ENCODE results near the gene GPR156. TPM values are rescaled to one million over a fixed set of nuclear protein-coding genes. Genes with fewer than 3 reads are reported as not detected.

Gene GPR156
- total and polyA plus RNA-seq, 2 donors (not counting 3 experiments of a cell fraction or from before 2014, with no cell fraction given): 0.14 to 0.27 TPM

GRCh38 chr3:120332646-120333045 is 47.6 kb upstream of the GPR156 start:
- no peak for DNase-seq (ENCODE audit: low read depth, low spot score)
- Histone ChIP-seq H3K27me3 (ENCODE audit: control insufficient read depth in 2 of 2, insufficient read depth in 2 of 2, low read length in 2 of 2) (no peaks in the 10 kb centered on the region), H3K27ac (ENCODE audit: insufficient read depth, low read depth, low read length) (no peak overlapping the region), H3K36me3 (ENCODE audit: control insufficient read depth in 2 of 2, extremely low read depth in 1 of 2, insufficient read depth in 2 of 2, low read length in 2 of 2) (peaks cover 0 to 7% of the 10 kb centered on the region in 2 experiments), H4K20me1 (replicated peaks; ENCODE audit: control insufficient read depth, extremely low read depth, insufficient read depth, low read length) (no peaks in the 10 kb centered on the region), H3K4me1 (ENCODE audit: control insufficient read depth, extremely low read depth, insufficient read depth, low read length) (no peaks in the 10 kb centered on the region), H3K9me3 (replicated peaks; ENCODE audit: control insufficient read depth, insufficient read depth, low read length) (no peaks in the 10 kb centered on the region), H3K4me2 (ENCODE audit: insufficient read depth, low read length) (no peak overlapping the region), H3K9ac (replicated peaks; ENCODE audit: extremely low read depth, insufficient read depth, low read length) (no peak overlapping the region), H3K79me2 (ENCODE audit: control insufficient read depth, insufficient read depth, low read length) (peaks cover 7% of the 10 kb centered on the region), H2AFZ (ENCODE audit: low read depth, low read length) (no peak overlapping the region), H3K9me1 (replicated peaks; ENCODE audit: control insufficient read depth, extremely low read depth, insufficient read depth, low read length) (no peaks in the 10 kb centered on the region), H3K4me3 (replicated peaks in 1 of 3; ENCODE audit: insufficient read depth in 1 of 3, low read depth in 1 of 3, low read length in 3 of 3) (no peak overlapping the region)
- dilution Hi-C loops (cut with MboI; ENCODE audit: extremely low pct_ligation_motif_present, low sequenced_read_pairs) (no loop called here), intact Hi-C loops (cut with micrococcal nuclease) (no loop called here)
- no TSS peak for BruUV-seq (replicated peaks)
- FAIRE-seq: no peak
- CTCF ChIA-PET: interaction anchor here (1.2 kb wide), 1 partner anchor 22 kb away, joined by 3 read pairs; no protein-coding TSS in a partner anchor
- POLR2A ChIA-PET: no interaction called here
- TF ChIP-seq POLR2AphosphoS5 (IDR thresholded peaks at IDR 0.05; ENCODE audit: insufficient read depth, low read depth, low read length): no peak
- no peak for TF ChIP-seq POLR2A (IDR thresholded peaks at IDR 0.05; ENCODE audit: low read depth, low read length)
- no peak for TF ChIP-seq CTCF (IDR thresholded peaks at IDR 0.05; ENCODE audit: extremely low read depth in 1 of 2, insufficient read depth in 1 of 2, low read depth in 1 of 2, low read length in 2 of 2)
- no peak for TF ChIP-seq EZH2 (IDR thresholded peaks at IDR 0.05; ENCODE audit: borderline replicate concordance, low read depth, low read length, severe bottlenecking)
- no peak for TF ChIP-seq MYC (IDR thresholded peaks at IDR 0.05; ENCODE audit: low read depth, low read length)
- no peak for TF ChIP-seq GATA2 (IDR thresholded peaks at IDR 0.05; ENCODE audit: insufficient read depth, insufficient read length, low read depth, low read length)
- no peak for TF ChIP-seq JUN (IDR thresholded peaks at IDR 0.05; ENCODE audit: borderline replicate concordance, insufficient read depth, insufficient read length, low read depth)
- no peak for TF ChIP-seq MAX (IDR thresholded peaks at IDR 0.05; ENCODE audit: insufficient read depth, insufficient read length)
- no peak for TF ChIP-seq FOS (IDR thresholded peaks at IDR 0.05; ENCODE audit: borderline replicate concordance, insufficient read depth, low read length)

Data from endothelial cell of umbilical vein (primary cell).